Hepatocyte (in vitro differentiated cells): ENCODE measurements around the gene LMO4. TPM values are rescaled to one million over a fixed set of nuclear protein-coding genes. Genes with fewer than 3 reads are reported as not detected.

Source experiments
- DNase-seq: peaks from one replicate; pipeline ENCODE4 v3.0.0-alpha.2; 2016; ENCODE audit warnings: low spot score
- H2AFZ ChIP-seq: fragments of 200-600 bp; sonication (generic); 2 replicates; pipeline ENCODE4 v1.6.0; 2016; ENCODE audit warnings: antibody characterized with exemption, mild to moderate bottlenecking
- H3K27ac ChIP-seq: fragments of 200-600 bp; sonication (generic); 2 replicates; pipeline ENCODE4 v1.5.1; 2016; ENCODE audit warnings: mild to moderate bottlenecking
- H3K27me3 ChIP-seq: fragments of 200-600 bp; sonication (generic); 2 replicates; pipeline ENCODE4 v1.6.1; 2016
- H3K36me3 ChIP-seq: fragments of 200-600 bp; sonication (generic); replicated peaks from 2 replicates; pipeline ENCODE4 v1.5.1; 2016; ENCODE audit warnings: low read depth; ENCODE audit not compliant: insufficient read depth
- H3K4me1 ChIP-seq: fragments of 200-600 bp; sonication (generic); 2 replicates; pipeline ENCODE4 v1.5.1; 2016; ENCODE audit warnings: mild to moderate bottlenecking, moderate library complexity; ENCODE audit not compliant: insufficient read depth
- H3K4me2 ChIP-seq: fragments of 200-600 bp; sonication (generic); 2 replicates; pipeline ENCODE4 v1.6.0; 2016
- H3K4me3 ChIP-seq: fragments of 200-600 bp; sonication (generic); 2 replicates; pipeline ENCODE4 v1.5.1; 2016; ENCODE audit warnings: mild to moderate bottlenecking
- H3K79me2 ChIP-seq: fragments of 200-600 bp; sonication (generic); 2 replicates; pipeline ENCODE4 v1.6.0; 2017; ENCODE audit warnings: mild to moderate bottlenecking
- H3K9me2 ChIP-seq: fragments of 200-600 bp; sonication (generic); replicated peaks from 2 replicates; pipeline ENCODE4 v1.6.0; 2017; ENCODE audit warnings: mild to moderate bottlenecking; ENCODE audit not compliant: insufficient read depth
- H3K9me3 ChIP-seq: fragments of 200-600 bp; sonication (generic); 2 replicates; pipeline ENCODE4 v1.5.1; 2016; ENCODE audit warnings: low read depth, mild to moderate bottlenecking
- H4K20me1 ChIP-seq: fragments of 200-600 bp; sonication (generic); 2 replicates; pipeline ENCODE4 v1.6.0; 2016; ENCODE audit warnings: mild to moderate bottlenecking; ENCODE audit not compliant: insufficient read depth, poor library complexity, severe bottlenecking
- EZH2 ChIP-seq: fragments of 200-600 bp; sonication (generic); IDR thresholded peaks from 2 replicates; pipeline ENCODE4 v1.6.1; 2016; ENCODE audit warnings: antibody characterized with exemption, mild to moderate bottlenecking, borderline replicate concordance
- EZH2phosphoT487 ChIP-seq: fragments of 200-600 bp; sonication (generic); IDR thresholded peaks from one replicate; pipeline ENCODE4 v1.6.1; 2018; ENCODE audit warnings: antibody characterized with exemption, mild to moderate bottlenecking, low read depth, moderate library complexity; ENCODE audit not compliant: unreplicated experiment, severe bottlenecking
- WGBS: methylation state at CpG from one replicate; pipeline ENCODE4 v1.1.6; 2016; ENCODE audit warnings: low lambda C conversion rate; ENCODE audit errors: missing lambda C conversion rate; 5-methylcytosine and 5-hydroxymethylcytosine counted together
- polyA plus RNA-seq: library from polyadenylated mRNA; unstranded; fragments of >200 nt; fragmentation: Nextera tagmentation; extraction: Ambion mirVana; gene quantifications from 2 replicates; pipeline ENCODE4 v1.2.1, GENCODE V29; 2016
- total RNA-seq: library from RNA; depleted of rRNA; stranded (reverse); fragments of >200 nt; gene quantifications from 2 replicates; pipeline ENCODE4 v1.2.3, GENCODE V29; 2014
- TF ChIP-seq, protein P1 (sequence below): fragments of 200-600 bp; sonication (generic); IDR thresholded peaks from 2 replicates; pipeline ENCODE4 v1.5.1; 2016; ENCODE audit warnings: antibody characterized with exemption, mild to moderate bottlenecking; ENCODE audit not compliant: poor library complexity

LMO4 gene
- total and polyA plus RNA-seq, 2 experiments from 2014 or later = 59.1 to 221 TPM

DNA sequence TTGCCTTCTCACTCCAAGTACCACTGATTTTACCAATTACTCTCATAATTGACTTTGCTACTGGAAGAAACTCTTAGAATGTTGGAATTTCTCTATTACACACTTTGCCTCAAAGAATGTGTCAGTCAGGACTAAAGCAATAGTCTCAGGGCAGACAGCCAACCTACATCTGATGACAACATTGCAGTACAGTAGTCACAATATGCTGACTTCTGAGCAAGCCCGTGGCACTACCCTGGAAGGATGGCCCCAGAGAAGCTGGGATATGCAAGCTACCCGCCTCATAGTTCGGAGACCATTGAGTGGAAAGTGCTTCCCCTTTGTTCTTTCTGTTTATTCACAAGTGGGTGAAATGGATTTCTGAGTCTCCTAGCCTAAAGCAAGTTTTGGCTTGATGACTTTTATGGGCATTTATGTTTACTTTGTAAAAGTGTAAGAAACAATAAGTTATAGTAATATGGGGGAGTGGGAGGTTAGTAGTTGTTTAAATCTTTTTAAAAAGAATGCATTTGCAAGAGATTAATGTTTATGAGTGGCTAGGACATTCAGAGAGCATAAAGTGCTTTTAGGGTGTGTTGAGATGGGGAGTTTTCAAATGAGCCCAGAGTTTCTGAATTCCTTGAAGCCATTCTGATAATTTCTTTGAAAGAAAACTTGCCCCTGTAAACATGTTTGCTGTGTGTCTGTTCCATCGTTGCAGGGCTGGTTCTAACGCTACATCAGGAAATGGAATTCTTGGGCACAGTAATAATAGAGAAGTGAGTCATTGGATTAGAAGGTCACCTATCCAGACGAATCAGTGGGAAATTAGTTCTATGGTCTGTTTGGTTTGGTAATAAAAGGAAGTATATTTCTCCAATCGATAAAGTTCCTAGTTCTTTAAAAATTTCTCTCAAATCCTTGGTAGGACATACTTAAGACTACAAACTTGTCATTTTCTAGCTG lies 63.8 kb downstream of the LMO4 start:
- no peaks in the 10 kb centered on the region for H4K20me1 ChIP-seq
- peaks cover 4% of the 10 kb centered on the region for H3K9me3 ChIP-seq
- no peaks in the 10 kb centered on the region for H3K9me2 ChIP-seq
- H3K36me3 ChIP-seq = no peaks in the 10 kb centered on the region
- no peak overlapping the region for H3K4me2 ChIP-seq
- DNase-seq = peak; percentile 38
- no peaks in the 10 kb centered on the region for H3K79me2 ChIP-seq
- TF ChIP-seq EZH2 (no peak), EZH2phosphoT487 (no peak)
- TF ChIP-seq, protein P1, sequence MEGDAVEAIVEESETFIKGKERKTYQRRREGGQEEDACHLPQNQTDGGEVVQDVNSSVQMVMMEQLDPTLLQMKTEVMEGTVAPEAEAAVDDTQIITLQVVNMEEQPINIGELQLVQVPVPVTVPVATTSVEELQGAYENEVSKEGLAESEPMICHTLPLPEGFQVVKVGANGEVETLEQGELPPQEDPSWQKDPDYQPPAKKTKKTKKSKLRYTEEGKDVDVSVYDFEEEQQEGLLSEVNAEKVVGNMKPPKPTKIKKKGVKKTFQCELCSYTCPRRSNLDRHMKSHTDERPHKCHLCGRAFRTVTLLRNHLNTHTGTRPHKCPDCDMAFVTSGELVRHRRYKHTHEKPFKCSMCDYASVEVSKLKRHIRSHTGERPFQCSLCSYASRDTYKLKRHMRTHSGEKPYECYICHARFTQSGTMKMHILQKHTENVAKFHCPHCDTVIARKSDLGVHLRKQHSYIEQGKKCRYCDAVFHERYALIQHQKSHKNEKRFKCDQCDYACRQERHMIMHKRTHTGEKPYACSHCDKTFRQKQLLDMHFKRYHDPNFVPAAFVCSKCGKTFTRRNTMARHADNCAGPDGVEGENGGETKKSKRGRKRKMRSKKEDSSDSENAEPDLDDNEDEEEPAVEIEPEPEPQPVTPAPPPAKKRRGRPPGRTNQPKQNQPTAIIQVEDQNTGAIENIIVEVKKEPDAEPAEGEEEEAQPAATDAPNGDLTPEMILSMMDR = no peak
- no peaks in the 10 kb centered on the region for H3K27me3 ChIP-seq
- H3K4me3 ChIP-seq = no peak overlapping the region
- peaks cover 14% of the 10 kb centered on the region for H3K4me1 ChIP-seq
- peak overlapping the region; percentile 53 for H3K27ac ChIP-seq
- WGBS = 40% methylated on average over 7 of the region's 7 CpGs
- no peak overlapping the region for H2AFZ ChIP-seq

DNA sequence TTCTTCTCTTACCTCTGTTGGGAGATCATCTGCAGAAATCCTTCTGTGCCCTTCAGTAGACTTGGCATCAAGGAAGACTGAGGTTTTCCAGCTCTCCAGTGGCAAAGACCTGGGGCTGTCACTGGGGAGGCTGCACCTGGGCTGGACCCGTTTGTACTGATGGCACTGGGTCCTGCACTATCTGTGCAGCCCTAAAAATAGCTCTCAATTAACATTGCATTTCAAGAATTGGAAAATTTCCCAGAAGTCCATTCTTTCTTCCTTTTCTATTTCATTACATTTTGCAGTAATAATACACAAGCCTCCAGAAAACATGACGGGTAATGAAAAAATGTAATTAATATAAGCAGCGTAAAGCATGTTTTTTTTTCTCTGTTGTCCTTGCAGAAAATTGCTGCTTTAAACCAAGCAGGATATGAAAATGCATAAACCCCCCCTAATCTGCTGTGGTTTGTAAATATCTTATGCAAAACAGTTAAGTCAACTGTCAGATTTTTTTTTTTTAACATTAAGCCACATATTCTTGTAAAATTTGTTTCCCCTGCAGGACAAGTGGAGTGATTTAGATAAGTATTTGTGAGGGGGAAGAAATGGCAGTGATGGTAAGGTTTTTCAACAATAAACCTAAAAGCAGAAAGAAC lies 64.9 kb downstream of the LMO4 start:
- Histone ChIP-seq H3K4me1 (peaks cover 14% of the 10 kb centered on the region), H2AFZ (no peak overlapping the region), H3K4me3 (no peak overlapping the region), H4K20me1 (no peaks in the 10 kb centered on the region), H3K9me2 (no peaks in the 10 kb centered on the region), H3K79me2 (no peaks in the 10 kb centered on the region), H3K27ac (peak overlapping the region; percentile 43), H3K4me2 (no peak overlapping the region), H3K27me3 (no peaks in the 10 kb centered on the region), H3K36me3 (no peaks in the 10 kb centered on the region), H3K9me3 (peaks cover 4% of the 10 kb centered on the region)
- DNase-seq = no peak
- 70% methylated on average over 3 of the region's 3 CpGs for WGBS
- TF ChIP-seq, protein P1 = no peak
- no peak for TF ChIP-seq EZH2
- no peak for TF ChIP-seq EZH2phosphoT487

DNA sequence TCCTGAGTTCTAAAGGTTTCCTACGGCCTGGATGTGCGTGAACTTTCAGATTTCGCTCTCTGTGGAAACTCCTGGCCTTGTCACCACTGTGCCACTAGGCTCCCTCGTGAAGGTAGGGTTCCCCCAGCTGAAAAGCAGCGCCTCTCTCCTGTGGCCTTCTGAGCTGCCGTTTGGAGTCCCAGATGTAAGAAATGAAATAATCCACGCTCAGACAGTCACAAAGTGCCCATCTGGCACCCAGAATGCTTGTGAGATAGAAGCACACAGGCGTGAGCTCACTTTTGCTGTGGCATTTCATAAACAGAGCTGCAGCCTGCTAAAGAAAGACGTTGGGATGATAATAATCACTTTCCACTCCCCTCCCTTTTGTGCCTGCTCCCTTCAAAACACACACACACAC lies 65.8 kb downstream of the LMO4 start:
- Histone ChIP-seq H3K9me3 (peaks cover under 1% of the 10 kb centered on the region), H3K4me2 (no peak overlapping the region), H3K27ac (no peak overlapping the region), H3K27me3 (no peaks in the 10 kb centered on the region), H3K9me2 (no peaks in the 10 kb centered on the region), H3K4me1 (peaks cover 14% of the 10 kb centered on the region), H3K4me3 (no peak overlapping the region), H3K79me2 (no peaks in the 10 kb centered on the region), H3K36me3 (no peaks in the 10 kb centered on the region), H2AFZ (no peak overlapping the region), H4K20me1 (no peaks in the 10 kb centered on the region)
- WGBS = 77% methylated on average over 9 of the region's 9 CpGs
- TF ChIP-seq, protein P1 = no peak
- TF ChIP-seq EZH2phosphoT487 (no peak), EZH2 (no peak)
- DNase-seq = no peak
